PFSK-1 (cell line): ENCODE data around the gene SDK1.

Experiments used
- FOXP2 ChIP-seq: optimal IDR thresholded peaks from 2 replicates; pipeline ENCODE3; 2011; ENCODE audit warnings: borderline replicate concordance, control low read depth, inconsistent platforms; ENCODE audit not compliant: insufficient read depth; ENCODE audit errors: extremely low read length, extremely low read depth
- POLR2AphosphoS5 ChIP-seq: IDR thresholded peaks from 2 replicates; pipeline ENCODE4 v1.6.1; 2012; ENCODE audit warnings: low read depth, mild to moderate bottlenecking, control low read depth, low read length, moderate library complexity
- REST ChIP-seq, 2 experiments: IDR thresholded peaks; 2 replicates each; pipeline versions ENCODE4 v1.6.1 to v1.8.0; 2011 to 2012; ENCODE audit warnings: low read depth in 2 of 2, low read length in 2 of 2, control low read depth in 1 of 2, inconsistent platforms in 1 of 2, mild to moderate bottlenecking in 1 of 2, moderate library complexity in 1 of 2; ENCODE audit not compliant: insufficient read depth in 1 of 2
- SIN3A ChIP-seq: IDR thresholded peaks from 2 replicates; pipeline ENCODE4 v1.6.1; 2012; ENCODE audit warnings: mild to moderate bottlenecking, low read length, moderate library complexity, borderline replicate concordance; ENCODE audit not compliant: insufficient read depth
- TAF1 ChIP-seq: IDR thresholded peaks from 2 replicates; pipeline ENCODE4 v1.6.1; 2012; ENCODE audit warnings: low read length, control low read depth, borderline replicate concordance; ENCODE audit not compliant: insufficient read depth

SDK1 gene

GRCh38 chr7:3380034-3380433 is 79.0 kb downstream of the SDK1 start:
- TF ChIP-seq REST (IDR thresholded peaks at IDR 0.05; ENCODE audit: insufficient read depth in 1 of 2, low read depth in 2 of 2, low read length in 2 of 2) = no peak
- TF ChIP-seq FOXP2 = no peak
- TF ChIP-seq TAF1 = no peak
- TF ChIP-seq POLR2AphosphoS5 = no peak
- TF ChIP-seq SIN3A = no peak

GRCh38 chr7:3380886-3381685 is 80.0 kb downstream of the SDK1 start:
- no peak for TF ChIP-seq SIN3A
- no peak for TF ChIP-seq REST (IDR thresholded peaks at IDR 0.05; ENCODE audit: insufficient read depth in 1 of 2, low read depth in 2 of 2, low read length in 2 of 2)
- TF ChIP-seq FOXP2 = no peak
- TF ChIP-seq TAF1 = no peak
- no peak for TF ChIP-seq POLR2AphosphoS5

- TF ChIP-seq SIN3A (no peak), REST (IDR thresholded peaks at IDR 0.05; ENCODE audit: insufficient read depth in 1 of 2, low read depth in 2 of 2, low read length in 2 of 2) (no peak), FOXP2 (no peak), TAF1 (no peak), POLR2AphosphoS5 (no peak)
These were observed 85.6 kb downstream of the SDK1 start for GRCh38 chr7:3386423-3387190.

- no peak for TF ChIP-seq TAF1
- no peak for TF ChIP-seq POLR2AphosphoS5
- TF ChIP-seq SIN3A = no peak
- TF ChIP-seq FOXP2 = no peak
- TF ChIP-seq REST (IDR thresholded peaks at IDR 0.05; ENCODE audit: insufficient read depth in 1 of 2, low read depth in 2 of 2, low read length in 2 of 2) = no peak
These were observed 92.8 kb downstream of the SDK1 start for GRCh38 chr7:3393862-3394261.
